ENCODE measurements around the gene PCSK6. TPM values are rescaled to one million over a fixed set of nuclear protein-coding genes. Genes with fewer than 3 reads are reported as not detected.
"Not testable (repeated sequence)": the region's sequence is repeated elsewhere in the genome, so short reads cannot be mapped to it uniquely, and the experiment has no call there.

The PCSK6 gene
- total RNA-seq, 1 experiment from 2014 or later = 10.6 TPM

DNA sequence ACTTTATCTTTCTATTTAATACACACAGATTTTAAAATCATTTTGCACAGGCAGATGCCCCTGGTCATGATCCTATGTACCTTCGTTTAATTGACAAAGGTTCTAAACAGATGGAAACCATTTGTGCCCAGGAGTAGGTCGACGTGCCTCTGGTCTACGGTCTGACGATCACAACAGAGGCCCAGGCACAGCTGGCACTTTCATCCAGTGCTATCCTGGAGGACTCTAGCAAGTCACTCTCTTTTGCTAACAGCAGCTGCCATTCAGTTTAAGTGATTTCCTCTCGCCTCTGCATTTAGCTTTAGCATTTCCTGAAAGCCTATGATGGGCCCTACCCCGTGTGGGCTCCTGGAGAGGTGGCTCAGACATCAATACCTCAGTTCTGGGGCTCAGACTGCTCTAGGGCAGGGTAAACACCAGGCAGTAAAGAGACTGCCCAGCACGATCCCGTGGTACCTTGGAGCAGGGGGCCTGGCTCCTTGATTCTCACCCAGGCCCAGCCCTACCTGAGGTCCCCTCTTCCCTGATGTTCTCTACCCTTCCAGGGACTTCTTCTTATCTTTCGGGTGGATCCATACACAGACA lies 111.2 kb downstream of the PCSK6 start:
- Histone ChIP-seq H3K4me1 (ENCODE audit: control insufficient read depth, insufficient read depth, low read length) (no peaks in the 10 kb centered on the region), H3K27ac (ENCODE audit: low read length) (no peak overlapping the region), H3K36me3 (ENCODE audit: control insufficient read depth, insufficient read depth, low read length) (no peaks in the 10 kb centered on the region), H3K27me3 (ENCODE audit: control insufficient read depth, insufficient read depth, low read length) (no peaks in the 10 kb centered on the region), H3K4me3 (ENCODE audit: low read depth in 2 of 2, low read length in 2 of 2) (no peak overlapping the region), H3K9me3 (ENCODE audit: control insufficient read depth, insufficient read depth, low read depth, low read length) (no peaks in the 10 kb centered on the region)
- DNase-seq (ENCODE audit: low read depth, low spot score) (no peak), ATAC-seq (no peak)
- TF ChIP-seq TCF7L2 (IDR thresholded peaks at IDR 0.05; ENCODE audit: low read depth, low read length) (no peak), POLR2AphosphoS5 (IDR thresholded peaks at IDR 0.05; ENCODE audit: low read depth, low read length) (no peak), REST (IDR thresholded peaks at IDR 0.05; ENCODE audit: insufficient read depth in 1 of 2, low read depth in 2 of 2, low read length in 1 of 2) (no peak), CTCF (IDR thresholded peaks at IDR 0.05) (no peak), SIN3A (IDR thresholded peaks at IDR 0.05; ENCODE audit: borderline replicate concordance, insufficient read depth, low read depth, low read length) (no peak)
- intact Hi-C loops (cut with micrococcal nuclease; ENCODE audit: unreplicated experiment) (no loop called here), in situ Hi-C loops (cut with HindIII; ENCODE audit: low pct_unique_long_range_greater_than_20kb, low sequenced_read_pairs) (no loop called here)
- CTCF ChIA-PET = no interaction called here
- POLR2A ChIA-PET = no interaction called here
- no TSS peak for BruUV-seq (replicated peaks)

GRCh38 chr15:101376615-101377395 lies 112.7 kb downstream of the PCSK6 start:
- in situ Hi-C loops (cut with HindIII; ENCODE audit: low pct_unique_long_range_greater_than_20kb, low sequenced_read_pairs) (no loop called here), intact Hi-C loops (cut with micrococcal nuclease; ENCODE audit: unreplicated experiment) (no loop called here)
- CTCF ChIA-PET = no interaction called here
- POLR2A ChIA-PET = no interaction called here
- ATAC-seq (no peak), DNase-seq (ENCODE audit: low read depth, low spot score) (no peak)
- Histone ChIP-seq H3K4me1 (ENCODE audit: control insufficient read depth, insufficient read depth, low read length) (no peaks in the 10 kb centered on the region; the same call in 1 of the 2 replicates), H3K9me3 (ENCODE audit: control insufficient read depth, insufficient read depth, low read depth, low read length) (no peaks in the 10 kb centered on the region), H3K36me3 (ENCODE audit: control insufficient read depth, insufficient read depth, low read length) (no peaks in the 10 kb centered on the region), H3K4me3 (ENCODE audit: low read depth in 2 of 2, low read length in 2 of 2) (no peak overlapping the region), H3K27ac (ENCODE audit: low read length) (no peak overlapping the region), H3K27me3 (ENCODE audit: control insufficient read depth, insufficient read depth, low read length) (no peaks in the 10 kb centered on the region)
- no peak for TF ChIP-seq CTCF (IDR thresholded peaks at IDR 0.05)
- TF ChIP-seq POLR2AphosphoS5 (IDR thresholded peaks at IDR 0.05; ENCODE audit: low read depth, low read length) = no peak
- no peak for TF ChIP-seq SIN3A (IDR thresholded peaks at IDR 0.05; ENCODE audit: borderline replicate concordance, insufficient read depth, low read depth, low read length)
- TF ChIP-seq TCF7L2 (IDR thresholded peaks at IDR 0.05; ENCODE audit: low read depth, low read length) = no peak
- no peak for TF ChIP-seq REST (IDR thresholded peaks at IDR 0.05; ENCODE audit: insufficient read depth in 1 of 2, low read depth in 2 of 2, low read length in 1 of 2)
- no TSS peak for BruUV-seq (replicated peaks)

- in situ Hi-C loops (cut with HindIII; ENCODE audit: low pct_unique_long_range_greater_than_20kb, low sequenced_read_pairs); H3K4me3 ChIP-seq (ENCODE audit: low read depth in 2 of 2, low read length in 2 of 2); H3K4me1 ChIP-seq (ENCODE audit: control insufficient read depth, insufficient read depth, low read length); DNase-seq (ENCODE audit: low read depth, low spot score); BruUV-seq (replicated peaks); ATAC-seq; intact Hi-C loops (cut with micrococcal nuclease; ENCODE audit: unreplicated experiment); H3K9me3 ChIP-seq (ENCODE audit: control insufficient read depth, insufficient read depth, low read depth, low read length); H3K36me3 ChIP-seq (ENCODE audit: control insufficient read depth, insufficient read depth, low read length); H3K27me3 ChIP-seq (ENCODE audit: control insufficient read depth, insufficient read depth, low read length); H3K27ac ChIP-seq (ENCODE audit: low read length); CTCF ChIA-PET; POLR2A ChIA-PET: not testable (repeated sequence)
Measured at GRCh38 chr15:101375006-101375405, 114.5 kb downstream of the PCSK6 start.

All from Panc1 (cell line).